GM12875 (cell line): ENCODE data around the gene LGR6.

ENCODE experiments used
- H3K4me3 ChIP-seq: one replicate; pipeline ENCODE4 v1.5.1; 2011; ENCODE audit warnings: low read depth, low read length, control low read depth
- CTCF ChIP-seq: IDR thresholded peaks from 2 replicates; pipeline ENCODE4 v1.5.1; 2011; ENCODE audit warnings: low read depth, mild to moderate bottlenecking, control low read depth, inconsistent platforms, low read length, moderate library complexity, borderline replicate concordance; ENCODE audit not compliant: insufficient read depth

Gene LGR6

GRCh38 chr1:202287196-202287595, 93.6 kb downstream of the LGR6 start:
- no peak overlapping the region for H3K4me3 ChIP-seq
- no peak for TF ChIP-seq CTCF

- no peak for TF ChIP-seq CTCF
- H3K4me3 ChIP-seq = no peak overlapping the region
Measured at GRCh38 chr1:202288177-202288576, 94.6 kb downstream of the LGR6 start.

GRCh38 chr1:202289009-202289408, 95.4 kb downstream of the LGR6 start:
- no peak overlapping the region for H3K4me3 ChIP-seq
- no peak for TF ChIP-seq CTCF

- H3K4me3 ChIP-seq = no peak overlapping the region
- TF ChIP-seq CTCF = no peak
Measured at GRCh38 chr1:202291001-202291400, 97.4 kb downstream of the LGR6 start.

- no peak overlapping the region for H3K4me3 ChIP-seq
- TF ChIP-seq CTCF = no peak
Measured at GRCh38 chr1:202291961-202292712, 98.5 kb downstream of the LGR6 start.

GRCh38 chr1:202292773-202293172, 99.2 kb downstream of the LGR6 start:
- no peak for TF ChIP-seq CTCF
- H3K4me3 ChIP-seq = no peak overlapping the region

GRCh38 chr1:202293569-202293968, 100.0 kb downstream of the LGR6 start:
- TF ChIP-seq CTCF = no peak
- H3K4me3 ChIP-seq = no peak overlapping the region
